HG02588 (cell line): ENCODE measurements around the gene UBE2E3.
"Not testable (repeated sequence)": the region's sequence is repeated elsewhere in the genome, so short reads cannot be mapped to it uniquely, and the experiment has no call there.

Experiments used
- ATAC-seq: cut with Tn5 transposase; IDR thresholded peaks from one replicate; pipeline ENCODE4 v1.9.1; 2021; ENCODE audit warnings: mild to moderate bottlenecking, moderate library complexity; ENCODE audit not compliant: unreplicated experiment

UBE2E3 gene

DNA sequence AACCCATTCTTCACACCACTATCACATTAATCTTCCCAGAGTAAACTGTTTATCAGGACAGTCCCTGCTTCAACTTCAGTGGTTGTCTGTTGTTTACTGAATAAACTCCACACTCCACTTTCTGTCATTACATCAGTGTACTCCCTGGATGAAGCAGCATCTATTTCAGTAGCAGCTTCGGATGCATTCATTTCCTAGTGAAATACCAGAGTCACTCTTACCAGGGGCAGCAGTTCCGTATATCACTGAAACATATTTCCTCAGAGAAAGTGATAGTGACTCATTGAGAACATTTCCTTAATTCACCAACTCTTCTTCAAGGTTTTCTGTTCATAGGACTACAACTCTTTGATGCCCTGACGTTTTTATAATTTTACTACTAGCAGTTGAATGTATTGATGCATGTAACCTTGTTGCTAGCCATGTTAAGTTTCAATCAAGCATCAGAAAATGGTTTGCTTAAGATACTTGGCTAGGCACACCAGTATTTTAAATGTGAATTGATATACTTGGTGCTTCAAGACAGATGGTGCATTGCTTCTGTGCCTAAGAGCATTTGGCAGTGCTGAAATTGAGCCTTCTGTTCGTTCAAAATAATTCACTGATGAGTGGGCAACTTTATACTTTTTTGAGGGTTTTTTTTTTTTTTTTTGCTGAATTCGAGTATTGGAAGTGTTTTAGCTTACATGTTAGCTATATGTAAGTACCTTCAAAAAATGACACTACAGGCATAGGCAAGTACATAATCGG is 92.3 kb downstream of the UBE2E3 start:
- no peak for ATAC-seq

DNA sequence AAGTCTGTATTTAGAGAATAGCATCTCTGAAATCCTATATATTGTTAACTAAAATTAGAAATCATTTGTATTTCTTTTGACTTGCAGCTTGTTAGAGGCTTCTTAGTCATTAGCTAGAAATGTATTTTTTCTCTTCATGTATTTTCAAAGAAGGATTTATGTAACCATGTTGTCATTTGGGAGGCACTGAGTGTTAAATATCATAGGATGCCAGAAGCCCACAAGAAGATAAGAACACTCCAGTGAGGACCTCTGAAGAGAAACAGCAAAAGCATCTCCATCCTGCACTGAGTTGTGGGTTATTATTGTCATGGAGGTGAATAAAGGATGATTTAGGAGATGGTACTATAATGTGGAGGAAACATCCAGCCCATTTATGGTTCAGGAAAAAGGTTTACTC is 93.5 kb downstream of the UBE2E3 start:
- ATAC-seq: no peak

DNA sequence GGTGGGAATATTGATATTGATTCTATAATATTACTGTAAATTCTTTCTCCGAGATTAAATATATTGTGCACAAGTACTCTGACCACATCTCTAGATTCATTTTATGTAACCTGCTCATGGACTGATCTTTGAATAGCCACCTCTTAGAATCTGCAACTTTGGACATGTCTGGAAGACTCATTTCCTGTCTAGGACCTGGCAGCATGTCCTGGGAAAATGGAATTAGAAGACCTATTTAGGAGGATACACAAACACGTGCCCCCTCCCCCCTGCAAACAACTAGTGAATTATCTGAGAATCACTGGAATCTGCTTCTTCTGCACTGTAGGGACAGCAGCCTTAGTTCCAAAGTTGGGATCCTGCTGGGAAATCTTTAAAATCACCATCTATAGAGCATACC is 94.1 kb downstream of the UBE2E3 start:
- no peak for ATAC-seq

DNA sequence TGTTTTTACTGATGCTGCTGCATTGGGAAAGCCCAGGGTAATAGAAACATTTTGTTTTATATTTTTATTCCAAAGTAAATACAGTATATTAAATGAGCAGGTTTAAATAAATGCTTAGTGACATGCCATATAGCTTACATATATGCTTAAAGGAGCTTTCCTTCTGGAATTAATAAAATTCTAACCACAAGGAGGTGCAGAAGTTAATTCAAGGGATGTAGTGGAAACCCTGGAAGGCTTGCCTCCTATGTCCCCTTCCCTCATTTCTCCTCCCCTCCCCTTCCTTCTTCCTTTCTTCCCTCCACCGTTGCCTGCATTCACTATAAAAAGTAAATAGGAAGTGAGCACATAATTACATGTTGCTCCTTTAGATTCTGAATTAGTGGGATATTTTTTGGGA is 96.3 kb downstream of the UBE2E3 start:
- ATAC-seq: no peak

DNA sequence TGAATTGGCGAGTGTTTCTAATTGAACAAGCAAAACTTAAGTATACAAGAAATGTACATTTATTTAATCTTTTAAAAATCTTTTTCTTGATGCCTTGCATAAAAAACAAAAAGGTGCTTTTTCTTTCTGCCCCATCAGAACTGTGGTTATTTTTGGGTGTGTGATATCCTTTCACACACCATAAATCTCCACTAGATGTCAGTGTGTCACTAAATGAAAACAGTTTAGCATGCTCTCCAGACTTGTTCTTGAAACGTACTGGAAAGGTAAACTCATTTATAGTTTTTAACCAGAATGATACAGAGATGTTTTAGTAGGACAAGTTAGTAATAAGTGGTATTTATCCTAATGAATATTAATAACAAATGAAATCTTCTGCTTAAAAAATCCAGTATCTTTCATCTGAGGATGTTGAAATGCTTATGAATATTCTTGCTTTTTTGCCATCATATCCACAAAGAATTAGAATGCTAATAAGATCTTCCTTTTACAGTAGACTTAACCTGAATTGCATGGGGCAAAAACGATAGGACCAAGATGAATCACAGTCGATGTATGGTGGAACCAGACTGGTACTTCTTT is 96.8 kb downstream of the UBE2E3 start:
- peak; percentile 87 for ATAC-seq

DNA sequence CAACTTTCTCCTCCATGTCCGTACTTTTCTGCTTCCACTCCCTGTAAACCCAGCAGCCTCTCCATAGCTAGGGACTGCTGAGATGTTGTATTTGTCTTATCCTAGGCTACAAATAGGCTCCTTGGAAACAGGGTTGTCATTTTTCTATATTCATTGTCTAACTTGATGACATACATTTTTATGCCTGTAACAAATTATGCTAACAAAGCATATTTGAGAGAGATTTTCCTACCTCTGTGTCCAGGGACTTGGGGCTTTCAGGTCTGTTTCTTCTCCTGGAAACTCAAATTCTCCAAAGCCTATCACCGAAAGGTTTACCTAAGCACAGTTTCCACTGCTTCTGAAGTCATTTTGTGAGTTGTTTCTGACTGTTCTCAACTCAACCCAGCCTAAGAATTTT is 102.7 kb downstream of the UBE2E3 start:
- ATAC-seq: no peak

DNA sequence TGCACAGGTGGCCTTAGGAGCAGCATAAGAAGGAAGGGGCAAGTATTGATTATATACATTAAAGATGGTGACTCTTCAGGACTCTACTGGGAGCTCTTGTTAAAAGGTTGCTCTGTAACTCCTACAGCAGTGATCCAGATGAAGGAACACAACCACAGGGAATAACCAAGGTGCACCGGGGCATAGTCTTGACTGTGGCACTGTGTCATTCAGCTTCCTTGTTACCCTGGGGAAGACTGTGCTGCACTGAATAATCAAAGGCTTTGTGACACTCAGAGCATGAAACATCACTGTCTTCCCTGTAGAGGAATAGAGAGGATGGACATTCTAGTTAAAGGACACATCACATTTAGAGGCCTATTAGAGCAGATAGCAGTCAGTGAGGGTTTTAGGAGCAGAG is 105.3 kb downstream of the UBE2E3 start:
- no peak for ATAC-seq

DNA sequence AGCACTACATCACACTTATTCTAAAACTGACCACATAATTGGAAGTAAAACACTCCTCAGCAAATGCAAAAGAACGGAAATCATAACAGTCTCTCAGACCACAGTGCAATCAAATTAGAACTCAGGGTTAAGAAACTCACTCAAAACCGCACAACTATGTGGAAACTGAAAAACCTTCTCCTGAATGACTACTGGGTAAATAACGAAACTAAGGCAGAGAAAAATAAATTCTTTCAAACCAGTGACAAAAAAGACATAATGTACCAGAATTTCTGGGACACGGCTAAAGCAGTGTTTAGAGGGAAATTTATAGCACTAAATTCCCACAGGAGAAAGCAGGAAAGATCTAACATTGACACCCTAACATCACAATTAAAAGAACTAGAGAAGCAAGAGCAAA is 111.5 kb downstream of the UBE2E3 start:
- not testable (repeated sequence) for ATAC-seq

DNA sequence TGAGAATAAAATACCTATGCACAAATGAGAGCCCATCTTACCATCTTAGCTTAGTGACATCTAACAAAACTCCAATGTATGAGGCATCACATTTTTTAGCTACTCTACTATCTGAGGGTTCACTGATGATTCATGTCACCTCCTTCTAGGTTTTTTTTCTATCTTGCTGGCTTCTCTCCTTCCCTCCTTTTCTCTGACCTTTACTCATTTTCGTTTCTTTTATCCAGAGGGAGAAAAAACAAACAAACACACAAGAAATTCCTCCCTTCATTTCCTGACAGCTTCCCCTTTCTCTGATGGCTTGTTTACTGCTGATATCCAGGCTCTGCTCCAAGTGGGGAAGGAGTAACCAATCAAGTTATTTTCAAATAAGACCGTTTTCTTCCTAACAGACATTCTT is 115.1 kb downstream of the UBE2E3 start:
- no peak for ATAC-seq

DNA sequence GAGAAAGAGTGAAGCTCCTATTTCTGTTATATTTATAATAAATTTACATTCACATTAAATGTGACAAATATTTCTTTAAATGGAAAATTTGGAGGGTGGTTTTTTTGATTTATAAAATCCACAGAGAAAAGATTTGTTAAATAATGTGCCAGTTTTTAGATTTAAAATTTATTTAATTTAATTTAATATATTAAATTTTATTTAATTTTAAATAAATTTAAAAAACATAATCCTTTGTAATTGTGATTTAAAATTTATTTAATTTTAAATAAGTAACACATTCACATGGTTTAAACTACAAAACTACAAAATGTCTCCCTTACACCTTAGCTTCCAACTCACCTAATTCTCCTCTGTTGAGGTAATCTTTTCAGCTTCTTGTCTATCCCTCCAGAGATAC is 123.3 kb downstream of the UBE2E3 start:
- no peak for ATAC-seq

DNA sequence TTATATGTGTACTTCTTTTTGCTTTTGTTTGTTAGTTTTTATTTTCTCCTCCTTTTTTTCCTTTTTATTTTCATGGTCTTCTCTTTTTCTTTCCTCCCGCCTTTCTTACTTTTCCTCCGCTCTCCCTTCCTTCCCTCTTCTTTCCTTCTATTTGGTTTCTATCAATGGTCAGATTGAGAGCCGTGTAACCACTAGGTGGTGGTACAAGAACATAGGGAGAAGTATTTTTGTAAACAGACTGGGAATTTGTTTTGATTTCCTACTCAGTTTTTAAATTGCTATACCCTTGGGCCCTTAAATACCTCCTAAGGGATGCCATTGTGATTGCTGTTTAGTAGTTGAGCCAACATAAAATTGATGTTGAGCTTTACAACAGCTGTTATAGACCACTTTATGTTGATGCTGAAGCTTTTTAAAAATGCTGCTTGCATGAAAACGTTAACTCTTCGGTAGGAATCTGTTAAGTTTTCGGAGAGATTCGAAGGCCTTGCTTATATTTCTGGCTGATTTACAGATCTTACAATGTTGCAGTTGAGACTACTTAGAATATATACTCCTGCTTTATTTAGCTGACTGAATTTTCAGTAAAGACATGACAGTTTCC is 124.2 kb downstream of the UBE2E3 start:
- ATAC-seq: no peak

DNA sequence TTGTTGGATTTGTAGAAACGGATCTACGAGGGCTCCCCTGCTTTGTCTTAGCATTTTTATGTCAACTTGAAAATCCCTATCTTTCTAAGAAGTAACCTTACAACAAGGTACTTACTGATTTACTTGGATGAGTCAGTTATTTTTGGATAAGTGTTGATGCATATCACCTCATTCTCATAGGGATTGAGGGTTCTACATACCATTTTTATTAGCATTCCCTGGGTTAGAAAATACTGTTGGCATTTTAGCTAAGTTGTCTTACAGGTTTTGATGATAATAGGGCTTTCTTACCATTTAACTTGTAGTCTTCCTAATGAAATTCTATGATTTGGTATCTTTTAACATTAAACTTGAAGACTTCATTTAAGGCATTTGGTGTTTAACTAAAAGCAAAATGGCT is 125.2 kb downstream of the UBE2E3 start:
- no peak for ATAC-seq

DNA sequence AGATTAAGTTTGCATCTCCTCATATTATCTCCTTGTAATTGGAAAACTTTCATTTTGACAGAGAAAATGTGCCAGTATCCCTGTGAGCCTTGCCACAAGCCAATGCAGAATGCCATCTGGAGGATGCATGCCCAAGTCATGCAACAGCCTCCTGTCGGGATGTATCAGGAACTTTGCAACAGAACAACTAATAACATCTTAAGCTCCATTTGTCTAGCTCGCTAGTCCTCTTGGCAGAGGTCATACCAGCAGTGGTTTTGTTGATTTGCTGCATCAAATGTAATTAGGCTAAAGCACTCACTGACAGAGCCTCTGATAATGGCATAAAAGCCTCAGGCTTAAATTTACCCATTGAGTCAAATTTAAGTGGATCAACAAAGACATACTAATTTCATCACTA is 125.8 kb downstream of the UBE2E3 start:
- no peak for ATAC-seq

DNA sequence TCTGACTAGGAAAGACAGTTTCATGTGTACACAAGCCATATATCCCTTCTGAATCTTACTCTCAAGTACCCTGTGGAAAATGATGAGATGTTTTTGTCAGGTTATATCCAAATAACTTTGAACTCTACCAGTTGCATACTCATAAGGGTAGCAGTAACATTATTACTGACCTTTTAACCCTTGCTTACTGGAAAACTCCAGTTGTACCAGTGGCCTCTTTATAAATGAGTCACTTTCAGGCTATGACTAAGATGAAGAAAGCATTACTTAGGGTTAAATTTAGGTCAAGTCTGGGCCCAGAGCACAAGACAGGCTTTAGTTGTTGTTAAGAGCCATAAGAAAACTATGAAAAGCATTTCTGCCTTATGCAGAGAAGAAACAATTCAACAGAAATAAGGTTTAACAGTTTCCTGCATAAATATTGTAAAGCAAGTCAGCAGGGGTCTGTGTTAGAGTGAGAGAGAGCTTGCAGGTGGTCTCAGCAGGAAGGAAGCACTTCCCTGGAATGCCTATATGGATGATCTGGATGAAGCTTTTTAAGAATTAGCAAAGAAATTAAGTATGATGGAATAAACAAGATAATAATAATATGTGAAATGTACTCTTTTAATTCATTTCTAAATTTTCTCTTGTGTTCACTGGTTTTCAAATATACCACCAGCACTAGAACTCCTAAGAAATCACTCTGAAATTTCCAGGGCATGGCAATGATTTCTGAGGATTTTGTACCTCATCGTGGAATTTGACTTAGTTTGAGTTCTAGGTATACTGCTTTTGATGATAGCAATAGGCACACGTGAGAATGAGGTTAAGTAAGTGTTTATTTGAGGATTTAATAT is 126.6 kb downstream of the UBE2E3 start:
- peak; percentile 99 for ATAC-seq

DNA sequence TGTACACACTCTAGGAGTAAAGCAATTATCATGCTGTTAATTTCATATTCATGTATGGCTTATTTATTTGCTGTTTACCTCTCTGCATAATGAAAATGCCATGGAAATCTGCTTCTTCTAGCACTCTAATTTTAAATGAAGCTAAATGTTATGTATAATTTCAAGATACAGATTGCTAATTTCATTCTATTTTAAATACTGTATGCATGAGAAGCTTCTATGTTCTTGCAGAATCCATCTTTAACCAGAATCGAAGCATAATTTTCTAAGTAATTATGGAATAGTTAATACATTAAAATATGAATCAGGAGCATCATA is 127.2 kb downstream of the UBE2E3 start:
- ATAC-seq: no peak

DNA sequence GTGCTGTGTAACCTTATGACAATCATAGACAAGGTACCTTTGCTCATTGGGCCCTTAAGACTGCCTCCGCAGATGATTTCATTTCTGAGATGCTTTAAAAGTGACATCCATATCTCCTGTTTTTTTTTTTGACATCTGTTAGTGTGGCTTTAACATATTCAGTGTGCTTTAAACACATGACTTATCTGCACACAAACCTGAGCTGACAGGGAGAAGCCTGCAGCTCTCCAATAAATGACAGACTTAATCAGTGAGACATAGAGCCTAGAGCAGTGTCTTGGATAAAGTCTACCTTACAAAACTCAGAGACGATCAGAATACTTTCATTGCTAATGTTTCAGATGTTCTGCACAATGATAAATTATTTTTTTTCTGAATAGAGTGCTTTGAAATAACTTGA is 130.7 kb downstream of the UBE2E3 start:
- ATAC-seq: no peak

DNA sequence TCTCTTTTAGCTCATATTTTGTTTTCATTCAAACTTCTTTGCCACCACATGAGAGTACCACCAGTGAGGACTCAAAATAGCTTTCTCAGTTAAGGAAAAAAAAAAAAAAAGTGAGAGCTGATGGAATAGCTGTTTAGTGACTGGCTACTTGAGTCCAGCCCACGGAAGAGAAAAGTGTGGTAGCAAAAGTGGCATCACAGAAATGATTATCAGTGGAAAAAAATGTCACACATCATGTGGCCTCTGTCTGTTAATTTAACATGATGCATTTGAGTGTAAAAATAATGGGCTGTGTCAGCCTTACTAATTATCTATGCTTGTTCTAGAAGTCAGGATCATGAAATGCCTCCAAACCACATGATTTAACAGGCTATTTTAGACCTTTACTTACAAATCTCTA is 132.5 kb downstream of the UBE2E3 start:
- ATAC-seq: no peak
